Amniotic epithelial cell (primary cell): Measurements from ENCODE around the gene UROC1.

Experiments
- DNase-seq: peaks from one replicate; pipeline ENCODE4 v3.0.0-alpha.2; 2010; ENCODE audit warnings: low read depth

UROC1 gene

GRCh38 chr3:126530171-126531050, 12.8 kb upstream of the UROC1 start:
- no peak for DNase-seq

DNA sequence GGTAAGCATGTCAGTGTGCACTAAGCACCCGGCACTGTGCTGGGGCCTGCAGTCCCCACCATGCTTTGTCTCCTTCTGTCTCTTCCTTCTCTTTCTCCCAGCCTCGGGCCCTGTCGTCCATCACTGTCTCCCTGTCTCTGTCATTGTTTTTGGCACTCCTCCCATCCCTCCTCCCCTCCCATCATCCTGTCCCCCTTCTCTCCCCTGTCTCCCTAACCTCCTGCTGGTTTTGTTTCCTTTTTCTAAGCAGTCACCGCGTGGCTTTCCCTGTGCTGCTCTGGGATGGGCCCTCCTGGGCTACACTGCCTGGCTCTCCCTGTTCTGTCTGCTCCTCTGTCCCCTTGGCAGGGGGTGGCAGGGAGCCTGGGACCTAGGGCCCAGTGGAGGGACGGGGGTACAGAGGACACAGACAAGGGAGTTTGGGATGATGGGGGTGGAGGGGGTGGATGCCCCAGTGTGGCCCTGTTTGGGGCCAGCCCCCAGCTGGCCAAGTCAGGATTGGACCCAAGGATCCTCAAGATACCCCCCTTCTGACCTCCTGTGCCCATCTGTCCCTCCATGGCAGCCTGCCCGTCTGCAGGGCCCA, 12.1 kb upstream of the UROC1 start:
- DNase-seq = no peak

DNA sequence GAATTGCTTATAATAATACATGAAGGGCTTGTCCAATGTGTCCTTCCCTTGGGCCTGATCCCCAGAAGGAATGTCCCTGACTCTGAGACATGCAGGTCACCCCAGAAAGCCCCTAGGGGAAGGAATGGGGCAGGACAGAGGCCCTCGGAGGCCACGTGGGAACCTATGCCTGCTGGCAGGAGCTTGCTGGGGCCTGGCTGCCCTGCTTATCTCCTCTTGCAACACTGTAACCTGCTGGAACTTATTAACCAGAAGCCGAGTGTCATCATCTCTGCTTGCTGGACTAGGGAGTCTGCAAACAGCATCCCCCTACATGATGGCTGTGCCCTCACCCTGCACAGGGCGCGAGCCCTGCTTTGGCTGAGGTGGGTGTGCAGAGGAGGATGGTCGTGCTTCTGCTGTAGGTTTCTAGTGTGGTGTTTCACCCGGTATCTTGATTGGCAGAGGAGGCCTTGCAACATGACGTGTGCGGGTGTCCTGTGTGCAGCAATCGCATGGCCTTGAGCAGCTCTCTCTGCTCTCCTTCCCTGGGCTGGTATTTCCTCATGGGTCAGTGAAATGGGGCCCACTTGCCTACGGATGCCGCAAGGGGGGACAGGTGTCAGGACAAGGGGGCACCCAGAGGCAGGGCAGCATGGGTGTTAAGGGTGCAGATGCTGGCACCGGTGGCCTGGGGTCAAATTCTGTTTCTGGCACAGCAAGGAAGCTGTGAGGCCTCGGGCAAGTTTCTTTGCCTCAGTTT, 11.4 kb upstream of the UROC1 start:
- DNase-seq = peak; percentile 80

- no peak for DNase-seq
These were observed 10.8 kb upstream of the UROC1 start for GRCh38 chr3:126528419-126528799.

DNA sequence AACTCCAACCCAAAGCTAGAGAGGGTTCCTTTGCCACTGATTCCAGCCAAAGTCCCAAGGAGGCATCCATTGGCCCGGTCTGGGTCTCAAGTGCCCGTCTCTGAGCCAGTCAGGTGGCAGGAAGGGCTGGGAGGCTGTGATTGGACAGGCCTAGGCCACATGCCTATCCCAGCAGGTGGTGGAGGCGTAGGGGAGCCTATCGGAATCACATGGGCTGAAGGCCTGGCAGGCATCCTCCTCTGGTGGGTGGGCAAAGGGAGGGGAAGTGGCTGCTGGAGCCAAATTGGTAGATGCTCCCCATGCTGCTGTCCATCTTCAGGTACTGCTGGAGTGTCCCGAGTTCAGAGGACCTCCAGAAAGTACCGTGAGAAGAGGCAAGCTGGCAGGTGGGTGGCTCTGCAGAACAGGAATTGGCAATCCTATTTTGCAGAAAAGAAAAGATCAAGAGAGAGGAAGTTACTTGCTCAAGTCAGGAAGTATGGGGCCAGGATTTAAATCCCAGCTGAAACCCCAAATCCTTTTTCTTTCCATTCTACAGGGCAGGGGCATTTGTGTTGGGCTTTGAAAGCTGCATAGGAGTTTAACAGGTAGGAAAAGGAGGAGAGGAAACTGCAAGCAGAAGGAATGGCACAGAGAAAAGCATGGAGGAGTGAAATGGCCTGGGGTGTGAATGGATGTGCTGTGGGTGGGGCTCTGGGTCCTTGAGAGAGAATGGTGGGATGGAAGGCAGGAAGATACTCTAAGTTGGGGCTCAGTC, 10.1 kb upstream of the UROC1 start:
- no peak for DNase-seq

DNA sequence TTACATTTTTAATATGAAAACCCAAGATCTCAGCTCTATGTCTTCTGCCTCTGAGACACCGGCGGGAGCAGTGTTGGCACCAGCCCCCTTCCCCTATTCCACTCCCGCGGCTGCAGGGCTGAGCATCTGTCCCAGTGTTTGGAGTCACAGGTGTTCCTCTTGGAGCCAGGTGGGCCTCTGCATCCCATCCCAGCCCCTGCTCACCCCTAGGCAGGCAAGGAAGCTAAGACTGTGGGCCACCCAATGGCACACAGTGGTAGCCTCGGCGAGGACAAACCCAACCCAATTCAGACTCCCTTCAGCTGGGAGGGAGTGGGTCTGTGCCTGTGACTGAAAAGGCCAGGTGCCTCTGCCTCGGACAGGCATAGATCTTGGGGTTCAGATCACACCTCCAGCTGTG, 9.4 kb upstream of the UROC1 start:
- no peak for DNase-seq

DNA sequence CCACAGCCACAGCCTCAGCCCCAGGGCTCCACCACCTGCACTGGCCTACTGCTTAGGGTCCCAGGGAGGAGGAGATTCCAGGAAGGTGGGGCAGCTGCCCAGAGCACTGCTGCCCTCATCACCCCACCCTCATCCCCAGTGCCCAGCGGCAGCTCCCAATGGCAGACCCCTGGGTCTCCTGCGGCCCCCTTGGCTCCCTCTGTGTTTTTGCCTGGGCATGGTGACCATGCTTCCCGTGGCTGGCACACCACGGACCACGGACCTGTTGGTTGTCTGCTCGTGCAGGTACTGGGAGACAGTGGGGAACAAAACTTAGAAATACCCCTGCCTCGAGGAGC, 9.1 kb upstream of the UROC1 start:
- no peak for DNase-seq

GRCh38 chr3:126525853-126526667, 8.5 kb upstream of the UROC1 start:
- DNase-seq = no peak

GRCh38 chr3:126525091-126525852, 7.7 kb upstream of the UROC1 start:
- DNase-seq = no peak

GRCh38 chr3:126524429-126524988, 6.9 kb upstream of the UROC1 start:
- DNase-seq = no peak

- DNase-seq = peak; percentile 19
These were observed 6.3 kb upstream of the UROC1 start, which contains the start of gene CHST13 for GRCh38 chr3:126523745-126524428. Gene CHST13 (plus strand): TSS chr3:126524155. CDS start chr3:126524333, 178 bp downstream.

DNA sequence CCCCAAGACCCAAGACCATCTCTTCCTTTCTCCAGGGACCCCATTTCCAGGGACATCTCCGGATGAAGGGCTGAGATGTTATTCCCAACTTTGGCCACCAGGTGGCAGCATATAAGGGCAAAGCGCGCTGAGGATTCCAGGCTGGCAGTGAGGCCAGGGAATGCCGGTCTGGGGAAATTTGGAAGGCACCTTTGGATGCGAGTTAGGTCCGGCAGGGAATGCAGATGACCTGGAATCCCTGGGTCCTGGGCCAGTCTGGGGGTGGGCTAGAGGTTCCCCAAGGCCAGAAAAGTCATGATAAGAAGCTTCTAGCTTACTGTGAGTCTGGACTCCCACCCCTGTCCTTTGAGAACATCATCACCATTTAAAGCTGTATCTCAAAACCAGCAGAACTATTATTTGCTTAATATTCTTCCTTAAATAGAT, 4.8 kb upstream of the UROC1 start:
- DNase-seq = peak; percentile 20

DNA sequence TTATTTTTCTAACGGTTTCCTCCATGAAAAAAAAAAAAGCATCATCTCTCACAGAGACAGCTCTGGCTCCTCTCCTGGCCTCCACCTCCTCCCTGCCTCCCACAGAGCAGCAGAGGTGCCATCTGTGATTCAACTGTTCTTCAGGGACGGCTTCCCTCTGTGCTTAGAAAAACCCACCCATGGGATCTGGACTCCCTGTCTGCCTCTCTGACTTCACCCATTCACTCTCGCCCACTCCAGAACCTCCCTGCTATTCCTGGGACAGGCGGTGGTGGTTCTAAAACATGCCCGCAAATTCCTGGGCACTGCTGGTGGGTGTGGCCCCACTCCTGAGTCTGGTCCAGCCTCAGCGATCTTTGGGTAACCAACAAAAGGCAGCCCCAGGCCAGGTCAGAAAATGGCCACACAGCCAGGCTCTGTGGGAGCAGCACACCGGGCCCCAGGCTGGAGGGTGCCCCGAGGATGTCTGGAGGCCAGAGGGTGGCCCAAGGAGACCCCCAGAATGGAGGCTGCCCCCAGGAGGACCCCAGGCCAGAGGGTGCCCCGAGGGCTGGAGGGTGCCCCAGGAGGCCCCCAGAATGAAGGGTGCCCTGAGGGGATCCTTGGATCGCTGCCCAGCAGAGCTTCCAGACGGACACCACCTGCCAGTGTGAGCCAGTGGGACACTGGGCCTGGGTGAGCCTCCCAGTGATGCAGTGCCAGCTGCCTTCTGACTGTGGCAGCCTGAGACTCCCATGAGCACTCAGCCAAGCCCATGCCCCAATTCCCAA, 3.7 kb upstream of the UROC1 start:
- DNase-seq = no peak

DNA sequence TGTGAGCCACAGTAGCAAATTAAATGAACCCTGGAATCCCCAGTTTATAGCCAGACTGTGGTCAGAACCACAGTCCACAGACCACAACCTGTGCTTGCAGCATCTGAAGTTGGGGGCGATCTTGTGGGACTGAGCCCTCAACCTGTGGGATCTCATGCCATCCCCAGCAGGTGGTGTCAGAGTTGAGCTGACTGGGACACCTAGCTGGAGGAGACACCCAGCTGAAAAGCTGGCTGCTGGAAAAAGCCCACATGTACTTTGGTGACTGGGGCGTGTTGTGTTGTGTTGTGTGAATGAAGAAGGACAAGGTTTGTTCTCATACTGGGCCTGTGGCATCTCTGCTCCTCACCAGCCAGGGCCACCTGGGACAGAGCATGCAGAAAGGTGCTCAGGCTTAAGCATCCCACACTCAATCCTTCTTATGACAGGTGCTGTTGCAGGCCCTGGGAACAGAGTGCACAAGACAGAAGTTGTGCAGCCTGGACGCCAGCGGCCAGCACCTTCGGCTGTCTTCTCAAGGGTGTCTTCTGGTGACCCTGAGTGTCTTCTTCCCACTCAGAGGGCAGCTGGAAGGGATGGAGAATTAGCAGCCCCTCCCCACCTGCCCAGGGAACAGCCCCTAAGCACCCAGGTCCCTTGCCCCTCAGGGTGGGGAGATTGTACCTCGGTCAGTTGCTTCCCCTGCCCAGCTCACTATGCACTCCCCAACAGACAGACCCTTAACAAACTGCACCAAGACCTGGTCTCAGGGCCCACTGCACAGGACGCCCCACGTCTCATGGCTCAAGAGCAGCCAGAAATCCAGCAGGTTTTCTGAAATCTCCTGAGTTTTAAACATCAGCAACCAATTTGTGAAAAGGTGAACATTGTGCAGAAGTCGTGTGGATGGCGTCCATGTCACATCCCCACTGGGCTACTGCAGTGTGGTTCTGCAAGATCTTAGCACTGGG, 2.2 kb upstream of the UROC1 start:
- DNase-seq = no peak

GRCh38 chr3:126518779-126519177, 1.2 kb upstream of the UROC1 start:
- no peak for DNase-seq

GRCh38 chr3:126517986-126518778, 609 bp upstream of the UROC1 start:
- no peak for DNase-seq

- DNase-seq = no peak
These were observed 660 bp downstream of the UROC1 start for GRCh38 chr3:126516936-126517290.
